Activated T-helper 17 cell treated with anti-CD3 and anti-CD28 coated beads, Interleukin-2, amount 50 U/mL, for 72 hours (primary cell): ENCODE measurements around the gene CRB1. TPM values are rescaled to one million over a fixed set of nuclear protein-coding genes. Genes with fewer than 3 reads are reported as not detected.
A peak's percentile ranks its signal among the peaks of the same experiment; 100 is the strongest.

Experiments
- ATAC-seq: fragments of 150-1000 bp; cut with Tn5 transposase; replicated peaks from 2 replicates; pipeline ENCODE4 v1.10.0; 2021; ENCODE audit warnings: mild to moderate bottlenecking, moderate library complexity
- H3K27ac Mint-ChIP-seq: one replicate; pipeline ENCODE4 v1.8.0; 2022; ENCODE audit warnings: mixed read lengths
- H3K27me3 Mint-ChIP-seq: one replicate; pipeline ENCODE4 v1.8.0; 2022; ENCODE audit warnings: mixed read lengths
- H3K36me3 Mint-ChIP-seq: one replicate; pipeline ENCODE4 v1.8.0; 2022; ENCODE audit warnings: low read depth, mild to moderate bottlenecking, mixed read lengths
- H3K4me1 Mint-ChIP-seq: one replicate; pipeline ENCODE4 v1.8.0; 2022; ENCODE audit warnings: mixed read lengths
- H3K4me3 Mint-ChIP-seq: one replicate; pipeline ENCODE4 v1.8.0; 2022; ENCODE audit warnings: mild to moderate bottlenecking, mixed read lengths
- H3K9me3 Mint-ChIP-seq: one replicate; pipeline ENCODE4 v1.8.0; 2022; ENCODE audit warnings: mixed read lengths
- total RNA-seq, 2 donors: library from RNA; stranded (reverse); gene quantifications; one replicate each; pipeline ENCODE4 v1.2.3, GENCODE V29; 2022

CRB1 gene
- total RNA-seq, 2 donors from 2014 or later = 0.58 TPM; not detected in 1

DNA sequence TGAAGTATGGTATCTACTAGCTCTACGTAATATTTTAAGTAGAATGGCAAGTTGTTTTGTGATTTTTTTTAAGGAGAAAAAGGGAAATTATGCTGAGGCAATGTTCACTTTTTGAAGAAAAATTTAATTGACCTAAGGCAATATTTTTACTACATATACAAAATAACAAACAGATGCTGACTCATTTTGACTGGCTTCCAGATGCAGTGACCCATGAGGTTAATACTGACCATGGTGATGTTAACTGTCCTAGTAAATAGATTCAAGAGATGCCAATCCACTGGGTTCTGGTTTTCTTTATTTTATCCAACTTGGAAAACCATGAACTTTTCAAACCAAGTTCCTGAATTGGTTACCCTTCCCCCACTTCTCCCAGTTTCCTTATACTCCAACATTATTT, 154.9 kb downstream of the CRB1 start:
- no peaks in the 10 kb centered on the region for H3K36me3 Mint-ChIP-seq
- H3K4me1 Mint-ChIP-seq = no peaks in the 10 kb centered on the region
- no peak overlapping the region for H3K27ac Mint-ChIP-seq
- no peak overlapping the region for H3K4me3 Mint-ChIP-seq
- no peaks in the 10 kb centered on the region for H3K27me3 Mint-ChIP-seq
- H3K9me3 Mint-ChIP-seq = no peaks in the 10 kb centered on the region
- no peak for ATAC-seq

DNA sequence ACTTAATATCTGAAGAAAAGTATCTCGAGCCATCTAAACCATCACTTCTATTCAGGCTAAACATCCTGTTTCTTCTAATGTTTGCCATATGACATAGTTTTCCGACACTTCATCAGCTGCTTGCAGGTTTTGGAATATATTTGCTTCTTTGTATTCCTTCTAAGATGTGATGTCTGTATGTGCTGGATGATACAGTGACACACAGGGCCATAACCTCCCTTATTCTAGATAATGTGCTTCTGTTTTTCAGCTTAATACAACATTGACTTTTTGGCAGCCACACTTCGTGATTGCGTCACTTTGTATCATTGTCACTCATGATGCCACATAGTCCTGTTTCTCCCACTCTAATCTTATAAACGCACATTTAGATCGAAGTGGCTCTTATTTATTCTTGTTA, 156.3 kb downstream of the CRB1 start:
- Mint-ChIP-seq H3K4me1 (no peaks in the 10 kb centered on the region), H3K4me3 (no peak overlapping the region), H3K9me3 (no peaks in the 10 kb centered on the region), H3K27ac (no peak overlapping the region), H3K36me3 (no peaks in the 10 kb centered on the region), H3K27me3 (no peaks in the 10 kb centered on the region)
- no peak for ATAC-seq

DNA sequence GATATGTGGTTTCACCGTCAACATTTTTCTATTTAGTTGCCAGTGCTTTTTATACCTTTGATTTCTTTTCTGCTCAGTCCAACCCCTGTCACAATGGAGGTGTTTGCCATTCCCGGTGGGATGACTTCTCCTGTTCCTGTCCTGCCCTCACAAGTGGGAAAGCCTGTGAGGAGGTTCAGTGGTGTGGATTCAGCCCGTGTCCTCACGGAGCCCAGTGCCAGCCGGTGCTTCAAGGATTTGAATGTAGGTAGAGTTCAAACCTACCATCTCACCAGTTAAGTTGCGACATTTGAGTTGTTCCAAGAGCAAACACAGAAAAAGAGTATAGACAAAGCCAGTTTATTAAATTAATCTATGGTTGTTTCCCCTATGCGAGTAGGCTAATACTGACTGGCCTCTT, 161.3 kb downstream of the CRB1 start:
- no peaks in the 10 kb centered on the region for H3K36me3 Mint-ChIP-seq
- ATAC-seq = no peak
- no peaks in the 10 kb centered on the region for H3K4me1 Mint-ChIP-seq
- H3K9me3 Mint-ChIP-seq = no peaks in the 10 kb centered on the region
- H3K27me3 Mint-ChIP-seq = no peaks in the 10 kb centered on the region
- H3K4me3 Mint-ChIP-seq = no peak overlapping the region
- H3K27ac Mint-ChIP-seq = no peak overlapping the region

DNA sequence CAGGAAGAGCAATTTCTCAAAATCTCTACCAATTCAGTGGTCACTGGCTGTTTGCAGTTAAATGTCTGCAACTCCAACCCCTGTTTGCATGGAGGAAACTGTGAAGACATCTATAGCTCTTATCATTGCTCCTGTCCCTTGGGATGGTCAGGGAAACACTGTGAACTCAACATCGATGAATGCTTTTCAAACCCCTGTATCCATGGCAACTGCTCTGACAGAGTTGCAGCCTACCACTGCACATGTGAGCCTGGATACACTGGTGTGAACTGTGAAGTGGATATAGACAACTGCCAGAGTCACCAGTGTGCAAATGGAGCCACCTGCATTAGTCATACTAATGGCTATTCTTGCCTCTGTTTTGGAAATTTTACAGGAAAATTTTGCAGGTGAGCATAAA, 167.2 kb downstream of the CRB1 start:
- H3K9me3 Mint-ChIP-seq = no peaks in the 10 kb centered on the region
- H3K27me3 Mint-ChIP-seq = no peaks in the 10 kb centered on the region
- H3K4me1 Mint-ChIP-seq = no peaks in the 10 kb centered on the region
- H3K36me3 Mint-ChIP-seq = no peaks in the 10 kb centered on the region
- no peak for ATAC-seq
- H3K27ac Mint-ChIP-seq = no peak overlapping the region
- H3K4me3 Mint-ChIP-seq = no peak overlapping the region

DNA sequence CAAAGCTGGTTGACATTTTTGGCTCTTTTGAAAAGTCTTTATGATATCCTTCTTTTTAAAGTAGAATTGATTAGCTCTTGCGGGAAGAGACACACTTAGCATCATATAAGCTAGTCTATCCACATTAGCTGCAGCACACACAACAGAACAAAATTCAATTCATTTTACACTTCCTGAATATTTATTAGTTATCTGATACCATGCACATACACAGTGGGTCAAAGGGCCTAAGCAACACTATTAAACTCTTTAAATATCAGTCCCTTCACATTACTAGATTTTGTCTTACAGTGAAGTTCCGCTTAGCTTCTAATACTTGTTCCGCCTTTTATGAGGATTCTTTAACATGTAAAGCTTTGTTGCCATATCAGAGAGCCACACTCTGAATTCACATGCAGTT, 169.5 kb downstream of the CRB1 start:
- H3K4me1 Mint-ChIP-seq = no peaks in the 10 kb centered on the region
- no peak overlapping the region for H3K4me3 Mint-ChIP-seq
- peaks cover 3% of the 10 kb centered on the region for H3K27me3 Mint-ChIP-seq
- no peak for ATAC-seq
- H3K9me3 Mint-ChIP-seq = no peaks in the 10 kb centered on the region
- no peaks in the 10 kb centered on the region for H3K36me3 Mint-ChIP-seq
- H3K27ac Mint-ChIP-seq = no peak overlapping the region

DNA sequence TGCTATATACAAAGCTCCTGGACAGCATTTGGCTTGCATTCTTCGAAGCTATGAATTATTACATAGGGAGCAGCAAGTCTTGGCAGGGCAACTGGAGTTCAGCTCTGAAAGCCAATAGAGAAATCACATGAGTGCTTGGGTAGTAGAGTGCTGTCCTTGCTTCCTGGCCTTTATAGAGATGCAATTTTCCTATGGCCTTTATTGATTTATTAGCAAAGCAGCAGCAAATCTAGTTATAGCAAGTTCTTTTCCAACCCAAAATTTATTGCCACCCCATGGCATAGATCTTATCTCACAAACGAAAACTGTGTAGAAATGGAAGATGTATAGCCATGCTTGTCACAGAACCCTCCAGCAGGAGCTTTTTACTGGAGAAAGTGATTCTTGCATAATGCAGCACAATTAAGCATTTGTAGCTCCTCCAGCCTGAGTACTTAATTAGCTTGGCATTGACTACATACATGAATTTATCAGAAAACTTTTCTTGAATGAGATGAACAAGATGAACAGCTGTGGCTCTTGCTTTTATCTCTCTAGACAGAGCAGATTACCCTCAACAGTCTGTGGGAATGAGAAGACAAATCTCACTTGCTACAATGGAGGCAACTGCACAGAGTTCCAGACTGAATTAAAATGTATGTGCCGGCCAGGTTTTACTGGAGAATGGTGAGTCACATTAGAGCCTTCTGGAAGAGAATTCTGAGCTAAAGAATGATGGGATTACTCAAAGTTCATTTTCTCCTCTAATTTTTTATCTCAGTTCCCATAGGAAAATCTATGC, 170.1 kb downstream of the CRB1 start:
- no peak for ATAC-seq
- Mint-ChIP-seq H3K4me3 (no peak overlapping the region), H3K4me1 (no peaks in the 10 kb centered on the region), H3K36me3 (no peaks in the 10 kb centered on the region), H3K27me3 (peaks cover 3% of the 10 kb centered on the region), H3K9me3 (no peaks in the 10 kb centered on the region), H3K27ac (no peak overlapping the region)

DNA sequence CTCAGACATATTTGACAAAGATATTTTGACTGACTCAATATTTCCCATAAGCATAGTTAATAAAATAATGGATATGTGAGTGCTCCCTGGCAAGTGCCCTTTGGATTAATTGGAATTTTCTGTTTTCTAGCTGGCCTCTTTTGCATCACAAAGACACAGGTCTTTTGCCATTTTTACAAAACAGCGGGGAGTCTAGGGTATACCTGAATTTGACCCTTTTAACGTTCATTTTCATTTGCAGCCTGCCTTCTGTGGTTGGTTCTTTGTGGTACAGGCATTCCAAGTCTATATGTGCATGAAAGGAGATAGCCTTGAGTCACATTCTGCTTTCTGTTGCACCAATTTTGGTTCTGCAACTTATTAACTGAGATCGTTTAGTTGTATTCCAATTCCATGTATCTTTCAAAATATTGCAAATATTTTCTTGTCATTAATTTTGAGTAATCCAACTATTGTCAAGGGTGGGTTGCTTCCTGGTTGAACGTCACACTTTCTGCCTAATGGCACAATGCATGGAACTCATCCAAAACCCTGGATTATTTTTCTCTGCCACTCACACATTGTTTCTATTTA, 171.7 kb downstream of the CRB1 start:
- Mint-ChIP-seq H3K4me3 (no peak overlapping the region), H3K27ac (no peak overlapping the region), H3K27me3 (peaks cover 3% of the 10 kb centered on the region), H3K36me3 (no peaks in the 10 kb centered on the region), H3K4me1 (no peaks in the 10 kb centered on the region), H3K9me3 (no peaks in the 10 kb centered on the region)
- ATAC-seq = no peak

DNA sequence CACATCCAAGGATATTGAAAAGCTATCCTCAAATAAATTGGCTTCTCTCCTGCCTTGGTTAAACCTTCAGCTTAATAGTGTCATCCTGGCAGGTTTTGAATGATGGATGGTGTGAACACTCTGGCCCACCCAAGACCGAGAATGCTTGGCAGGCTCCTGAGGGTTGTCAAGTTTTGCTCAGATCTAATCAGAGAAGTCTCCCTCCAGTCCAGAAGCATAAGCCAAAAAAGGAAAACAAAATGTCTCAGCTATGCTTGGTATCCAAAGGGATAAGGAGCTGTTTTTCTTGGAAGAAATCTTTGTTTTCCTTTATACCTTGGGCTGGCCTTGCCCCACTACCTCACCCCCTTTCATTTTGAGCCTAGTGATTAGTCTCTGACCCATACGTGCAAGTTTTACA, 172.7 kb downstream of the CRB1 start:
- H3K4me3 Mint-ChIP-seq = no peak overlapping the region
- no peaks in the 10 kb centered on the region for H3K36me3 Mint-ChIP-seq
- ATAC-seq = no peak
- no peaks in the 10 kb centered on the region for H3K9me3 Mint-ChIP-seq
- no peak overlapping the region for H3K27ac Mint-ChIP-seq
- no peaks in the 10 kb centered on the region for H3K4me1 Mint-ChIP-seq
- H3K27me3 Mint-ChIP-seq = peaks cover 3% of the 10 kb centered on the region

DNA sequence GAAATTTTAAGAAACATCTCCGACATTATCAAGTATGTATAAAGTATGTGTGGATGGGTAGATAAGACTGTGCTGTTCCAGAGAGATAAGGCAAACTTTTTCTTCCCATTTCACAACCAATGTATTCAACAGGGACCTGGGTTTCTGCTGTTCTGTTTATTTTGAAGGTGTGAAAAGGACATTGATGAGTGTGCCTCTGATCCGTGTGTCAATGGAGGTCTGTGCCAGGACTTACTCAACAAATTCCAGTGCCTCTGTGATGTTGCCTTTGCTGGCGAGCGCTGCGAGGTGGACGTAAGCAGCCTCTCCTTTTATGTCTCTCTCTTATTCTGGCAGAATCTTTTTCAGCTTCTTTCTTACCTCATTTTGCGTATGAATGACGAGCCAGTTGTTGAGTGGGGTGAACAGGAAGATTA, 174.0 kb downstream of the CRB1 start:
- no peak overlapping the region for H3K4me3 Mint-ChIP-seq
- H3K9me3 Mint-ChIP-seq = no peaks in the 10 kb centered on the region
- ATAC-seq = no peak
- H3K27ac Mint-ChIP-seq = no peak overlapping the region
- H3K4me1 Mint-ChIP-seq = no peaks in the 10 kb centered on the region
- peaks cover 3% of the 10 kb centered on the region for H3K27me3 Mint-ChIP-seq
- no peaks in the 10 kb centered on the region for H3K36me3 Mint-ChIP-seq

DNA sequence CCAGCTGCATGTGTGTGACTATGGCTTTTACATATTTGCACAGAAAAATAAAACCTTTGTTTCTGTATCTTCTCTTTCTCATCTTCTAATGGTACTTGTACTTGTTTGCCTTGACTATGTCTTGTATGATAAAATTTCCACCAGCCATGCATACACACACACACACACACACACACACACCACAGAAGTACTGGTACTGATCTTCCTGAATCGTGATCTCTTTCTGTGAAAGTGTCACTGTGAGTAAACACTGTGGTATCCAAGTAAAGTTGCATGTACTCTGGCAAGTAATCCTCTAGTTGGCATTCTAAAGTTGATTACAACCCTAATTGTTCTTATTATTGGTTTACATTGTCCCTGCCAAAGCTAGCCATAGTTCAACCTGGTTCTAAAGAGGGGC, 176.7 kb downstream of the CRB1 start:
- H3K36me3 Mint-ChIP-seq = no peaks in the 10 kb centered on the region
- no peaks in the 10 kb centered on the region for H3K4me1 Mint-ChIP-seq
- peak; percentile 14 for ATAC-seq
- H3K27me3 Mint-ChIP-seq = peaks cover 3% of the 10 kb centered on the region
- H3K9me3 Mint-ChIP-seq = no peaks in the 10 kb centered on the region
- no peak overlapping the region for H3K27ac Mint-ChIP-seq
- no peak overlapping the region for H3K4me3 Mint-ChIP-seq

DNA sequence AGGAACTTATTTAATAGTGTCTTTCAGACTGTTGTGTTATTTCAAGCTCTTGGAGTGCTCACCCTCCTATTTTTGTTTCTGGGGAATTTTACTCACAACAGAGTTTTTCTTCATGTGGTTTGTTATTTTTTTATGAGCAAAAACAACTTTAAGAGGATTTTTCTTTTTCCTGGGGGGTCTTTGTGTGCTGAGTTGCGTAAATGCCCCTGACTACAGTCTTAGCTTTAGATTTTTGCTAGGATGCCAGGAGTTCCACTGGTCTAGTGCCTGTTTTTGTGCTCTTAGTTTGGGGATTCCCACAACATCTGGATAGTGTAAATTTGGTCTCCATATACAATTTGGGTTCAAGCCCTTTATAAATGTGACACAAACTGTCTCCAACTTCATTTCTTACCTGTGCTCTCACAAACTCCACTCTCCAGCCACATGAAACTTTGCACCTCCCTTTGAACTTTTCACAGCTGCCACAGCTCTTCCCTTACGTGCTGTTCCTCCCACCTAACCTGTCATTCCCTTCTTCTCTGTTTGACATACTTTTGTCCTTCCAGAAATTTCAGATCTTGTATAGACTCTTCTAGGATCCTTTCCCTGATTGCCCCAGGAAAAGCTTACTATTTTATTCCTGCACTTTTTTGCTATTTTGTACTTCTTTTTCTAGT, 180.2 kb downstream of the CRB1 start:
- no peaks in the 10 kb centered on the region for H3K27me3 Mint-ChIP-seq
- H3K4me1 Mint-ChIP-seq = no peaks in the 10 kb centered on the region
- no peak overlapping the region for H3K4me3 Mint-ChIP-seq
- no peak overlapping the region for H3K27ac Mint-ChIP-seq
- no peaks in the 10 kb centered on the region for H3K9me3 Mint-ChIP-seq
- no peaks in the 10 kb centered on the region for H3K36me3 Mint-ChIP-seq
- ATAC-seq = no peak

DNA sequence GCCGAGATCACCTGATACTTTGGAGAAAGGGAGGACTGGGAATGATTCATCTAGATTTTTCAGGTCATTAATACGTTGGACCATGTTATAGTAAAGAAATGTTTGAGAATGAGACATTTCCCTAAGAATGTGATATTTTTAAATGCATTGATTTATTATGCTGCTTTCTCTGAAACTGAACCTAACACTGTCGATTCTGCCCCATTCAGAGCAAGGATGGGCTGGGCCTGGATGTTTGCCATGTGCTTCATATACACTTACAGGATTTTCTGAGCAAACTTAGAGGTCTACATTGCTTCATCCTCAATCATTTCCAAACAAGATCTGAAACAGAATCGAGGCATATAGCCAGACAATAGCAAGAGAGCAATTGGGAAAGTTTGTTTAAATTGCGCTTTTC, 183.3 kb downstream of the CRB1 start:
- no peaks in the 10 kb centered on the region for H3K9me3 Mint-ChIP-seq
- H3K36me3 Mint-ChIP-seq = no peaks in the 10 kb centered on the region
- ATAC-seq = no peak
- H3K27me3 Mint-ChIP-seq = no peaks in the 10 kb centered on the region
- no peak overlapping the region for H3K27ac Mint-ChIP-seq
- no peaks in the 10 kb centered on the region for H3K4me1 Mint-ChIP-seq
- H3K4me3 Mint-ChIP-seq = no peak overlapping the region

DNA sequence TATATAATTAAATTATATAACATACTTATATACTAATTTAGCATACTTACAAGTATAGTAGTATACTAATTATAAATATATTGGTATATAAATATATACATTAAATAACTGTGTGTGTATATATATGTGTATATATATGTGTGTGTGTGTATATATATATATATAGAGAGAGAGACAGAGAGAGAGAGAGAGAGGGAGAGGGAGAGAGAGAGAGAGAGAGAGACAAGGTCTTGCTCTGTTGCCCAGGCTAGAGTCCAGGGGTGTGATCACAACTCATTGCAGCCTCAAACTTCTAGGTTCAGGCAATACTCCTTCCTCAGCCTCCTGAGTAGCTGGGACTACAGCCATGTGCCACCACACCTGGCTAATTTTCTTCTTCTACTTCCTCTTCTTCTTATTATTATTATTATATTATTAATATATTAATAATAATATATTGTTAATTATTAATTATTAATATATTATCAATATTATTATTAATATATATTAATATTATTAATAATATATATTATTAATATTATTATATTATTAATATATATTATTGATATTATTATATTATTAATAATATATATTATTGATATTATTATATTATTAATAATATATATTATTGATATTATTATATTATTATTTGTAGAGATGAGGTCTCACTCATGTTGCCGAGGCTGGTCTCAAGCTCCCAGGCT, 185.5 kb downstream of the CRB1 start:
- Mint-ChIP-seq H3K4me1 (no peaks in the 10 kb centered on the region), H3K27ac (no peak overlapping the region), H3K27me3 (no peaks in the 10 kb centered on the region), H3K4me3 (no peak overlapping the region), H3K9me3 (peaks cover 3% of the 10 kb centered on the region), H3K36me3 (no peaks in the 10 kb centered on the region)
- no peak for ATAC-seq

DNA sequence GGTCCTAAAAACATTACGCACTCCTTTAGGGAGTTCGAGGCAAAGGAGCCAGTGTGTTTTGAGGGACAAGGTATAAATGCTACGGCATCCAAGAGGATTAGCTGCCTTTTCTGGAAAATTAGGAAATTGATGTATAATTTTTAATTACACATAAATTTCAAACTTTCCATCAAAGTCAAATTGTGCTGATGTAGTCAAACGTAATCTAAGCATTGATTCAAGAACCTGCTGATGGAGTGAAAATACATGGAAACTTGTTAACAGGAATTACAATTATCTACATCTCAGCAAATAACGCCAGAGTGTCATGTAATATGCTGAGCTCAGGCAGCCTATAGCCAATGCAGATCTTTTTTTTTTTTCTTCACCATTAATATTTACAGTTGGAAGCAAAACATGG, 194.5 kb downstream of the CRB1 start:
- Mint-ChIP-seq H3K27ac (no peak overlapping the region), H3K27me3 (no peaks in the 10 kb centered on the region), H3K9me3 (no peaks in the 10 kb centered on the region), H3K4me3 (no peak overlapping the region), H3K4me1 (no peaks in the 10 kb centered on the region), H3K36me3 (no peaks in the 10 kb centered on the region)
- ATAC-seq = no peak

DNA sequence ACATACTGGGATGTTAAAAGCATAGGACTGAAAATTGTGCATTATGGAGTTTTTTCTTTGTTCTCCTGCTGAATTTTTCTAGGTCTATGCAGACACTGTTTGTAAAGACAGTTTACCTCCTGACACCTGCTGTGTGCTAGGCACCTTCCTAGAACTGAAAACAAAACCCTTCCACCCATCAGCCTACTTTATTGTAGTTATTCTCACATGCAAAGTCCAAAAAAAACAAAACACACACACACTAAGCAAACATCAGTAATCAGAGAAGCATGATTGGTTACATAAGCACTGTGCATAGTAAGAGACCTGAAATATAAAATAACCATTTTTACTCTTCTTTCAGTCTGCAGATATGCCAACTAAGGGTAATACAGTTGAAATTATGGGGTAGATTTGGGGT, 195.1 kb downstream of the CRB1 start:
- Mint-ChIP-seq H3K27ac (no peak overlapping the region), H3K4me1 (no peaks in the 10 kb centered on the region), H3K27me3 (no peaks in the 10 kb centered on the region), H3K4me3 (no peak overlapping the region), H3K36me3 (no peaks in the 10 kb centered on the region), H3K9me3 (no peaks in the 10 kb centered on the region)
- ATAC-seq = no peak
